OCI-LY7 (cell line): ENCODE measurements around the gene SNX20. TPM values are rescaled to one million over a fixed set of nuclear protein-coding genes. Genes with fewer than 3 reads are reported as not detected.

ENCODE experiments used
- BruUV-seq: library from RNA; stranded (reverse); fragments of 400-500 nt; replicated peaks from 2 replicates; lab custom pipeline; 2021; lab: Mats Ljungman, UMichigan
- CTCF ChIA-PET: fragments of 300-600 bp; sonication (Branson Sonifier 250); formaldehyde crosslinking; loops from one replicate; lab custom pipeline; 2022; ENCODE audit warnings: antibody characterized with exemption; ENCODE audit not compliant: unreplicated experiment; lab: Charles Lee
- POLR2A ChIA-PET: fragments of 300-600 bp; sonication (Branson Sonifier 250); formaldehyde crosslinking; loops from one replicate; lab custom pipeline; 2022; ENCODE audit warnings: antibody characterized with exemption; lab: Charles Lee
- DNase-seq: peaks from one replicate; pipeline ENCODE4 v3.0.0-alpha.2; 2015; ENCODE audit warnings: low spot score
- H2AFZ ChIP-seq: fragments of 200-600 bp; sonication (generic), shearing (Covaris generic); 2 replicates; pipeline ENCODE4 v1.6.1; 2014; ENCODE audit warnings: mild to moderate bottlenecking, antibody characterized with exemption, low read length, moderate library complexity
- H3K27ac ChIP-seq: fragments of 200-600 bp; sonication (generic); 2 replicates; pipeline ENCODE4 v1.5.1; 2014; ENCODE audit warnings: mixed run types, low read depth, mild to moderate bottlenecking, moderate library complexity, low read length, inconsistent platforms; ENCODE audit not compliant: poor library complexity, severe bottlenecking
- H3K36me3 ChIP-seq: fragments of 200-600 bp; sonication (generic); 2 replicates; pipeline ENCODE4 v1.6.1; 2014; ENCODE audit warnings: mild to moderate bottlenecking, antibody characterized with exemption, low read length, moderate library complexity, mixed read lengths; ENCODE audit not compliant: insufficient read depth
- H3K4me1 ChIP-seq: fragments of 200-600 bp; sonication (generic); 2 replicates; pipeline ENCODE4 v1.5.1; 2014; ENCODE audit warnings: mild to moderate bottlenecking, low read length; ENCODE audit not compliant: insufficient read depth, poor library complexity, severe bottlenecking
- H3K4me2 ChIP-seq: fragments of 200-600 bp; sonication (generic); 2 replicates; pipeline ENCODE4 v1.6.1; 2014; ENCODE audit warnings: mild to moderate bottlenecking, low read length
- H3K4me3 ChIP-seq: fragments of 200-600 bp; sonication (generic); 2 replicates; pipeline ENCODE4 v1.5.1; 2014; ENCODE audit warnings: mild to moderate bottlenecking, low read depth, low read length; ENCODE audit not compliant: poor library complexity, severe bottlenecking
- H3K79me2 ChIP-seq: fragments of 200-600 bp; sonication (generic); 2 replicates; pipeline ENCODE4 v1.6.1; 2016; ENCODE audit warnings: low read depth, mild to moderate bottlenecking, low read length, moderate library complexity, mixed read lengths; ENCODE audit not compliant: insufficient read depth
- H3K9me2 ChIP-seq: fragments of 200-600 bp; sonication (generic); 2 replicates; pipeline ENCODE4 v1.6.1; 2016; ENCODE audit warnings: mild to moderate bottlenecking, low read length, mixed read lengths; ENCODE audit not compliant: insufficient read depth
- H3K9me3 ChIP-seq: fragments of 200-600 bp; sonication (generic); 2 replicates; pipeline ENCODE4 v1.6.1; 2014; ENCODE audit warnings: mild to moderate bottlenecking, mixed run types, low read length, mixed read lengths
- H4K20me1 ChIP-seq: fragments of 200-600 bp; sonication (generic); 2 replicates; pipeline ENCODE4 v1.6.1; 2014; ENCODE audit warnings: mild to moderate bottlenecking, antibody characterized with exemption, low read length, moderate library complexity, mixed read lengths; ENCODE audit not compliant: insufficient read depth
- CTCF ChIP-seq: fragments of 200-600 bp; sonication (generic); conservative IDR thresholded peaks from 2 replicates; pipeline ENCODE4 v1.5.1; 2014; ENCODE audit warnings: mild to moderate bottlenecking, antibody characterized with exemption, low read length, moderate library complexity, mixed read lengths
- EZH2phosphoT487 ChIP-seq: fragments of 200-600 bp; sonication (generic); IDR thresholded peaks from 2 replicates; pipeline ENCODE4 v1.6.1; 2018; ENCODE audit warnings: low read depth, borderline replicate concordance, mild to moderate bottlenecking, mixed run types, antibody characterized with exemption, low read length, moderate library complexity, mixed read lengths
- intact Hi-C: fragments of 100-400 bp; cut with micrococcal nuclease; formaldehyde crosslinking; loops from one replicate; pipeline ENCODE4 v1.10.0; 2022; ENCODE audit not compliant: unreplicated experiment
- total RNA-seq, 2 experiments: library from RNA; depleted of rRNA in 1 of 2; stranded (reverse); fragments of >200 nt in 1 of 2; shearing (Covaris generic) in 1 of 2; gene quantifications; 2 replicates each; pipeline ENCODE4 v1.2.3, GENCODE V29; 2014 to 2022

The SNX20 gene
- total RNA-seq, 2 experiments from 2014 or later: 1.3 to 5.8 TPM

GRCh38 chr16:50718061-50718760, 37.1 kb upstream of the SNX20 start:
- Histone ChIP-seq H3K4me2 (no peak overlapping the region), H3K79me2 (no peaks in the 10 kb centered on the region), H3K27ac (no peak overlapping the region), H3K4me3 (no peak overlapping the region), H3K9me3 (no peaks in the 10 kb centered on the region), H3K36me3 (no peaks in the 10 kb centered on the region), H2AFZ (no peak overlapping the region), H4K20me1 (no peaks in the 10 kb centered on the region), H3K9me2 (no peaks in the 10 kb centered on the region), H3K4me1 (no peaks in the 10 kb centered on the region)
- TF ChIP-seq CTCF (no peak), EZH2phosphoT487 (no peak)
- CTCF ChIA-PET: no interaction called here
- POLR2A ChIA-PET: interaction anchor here (0.8 kb wide), 1 partner anchor 9 kb away, joined by 3 read pairs; no protein-coding TSS in a partner anchor
- DNase-seq: no peak
- intact Hi-C loops: no loop called here
- BruUV-seq: no TSS peak

- Histone ChIP-seq H3K79me2 (no peaks in the 10 kb centered on the region), H3K27ac (no peak overlapping the region), H3K4me1 (no peaks in the 10 kb centered on the region), H4K20me1 (no peaks in the 10 kb centered on the region), H3K4me2 (no peak overlapping the region), H3K4me3 (no peak overlapping the region), H3K36me3 (no peaks in the 10 kb centered on the region), H3K9me3 (no peaks in the 10 kb centered on the region), H3K9me2 (no peaks in the 10 kb centered on the region), H2AFZ (no peak overlapping the region)
- ChIA-PET CTCF (no interaction called here), POLR2A (interaction anchor here (0.5 kb wide), 1 partner anchor 265 kb away, joined by 3 read pairs; no protein-coding TSS in a partner anchor)
- intact Hi-C loops: no loop called here
- no TSS peak for BruUV-seq
- TF ChIP-seq EZH2phosphoT487 (no peak), CTCF (no peak)
- DNase-seq: no peak
These were observed 36.4 kb upstream of the SNX20 start for GRCh38 chr16:50717494-50717893.

- Histone ChIP-seq H4K20me1 (no peaks in the 10 kb centered on the region), H3K36me3 (no peaks in the 10 kb centered on the region), H3K4me1 (no peaks in the 10 kb centered on the region), H3K79me2 (no peaks in the 10 kb centered on the region), H3K4me3 (no peak overlapping the region), H3K27ac (no peak overlapping the region), H3K9me2 (no peaks in the 10 kb centered on the region), H2AFZ (no peak overlapping the region), H3K9me3 (no peaks in the 10 kb centered on the region), H3K4me2 (no peak overlapping the region)
- BruUV-seq: no TSS peak
- intact Hi-C loops: no loop called here
- DNase-seq: no peak
- ChIA-PET POLR2A (interaction anchor here (0.5 kb wide), 1 partner anchor 265 kb away, joined by 3 read pairs; no protein-coding TSS in a partner anchor), CTCF (no interaction called here)
- TF ChIP-seq CTCF (no peak), EZH2phosphoT487 (no peak)
These were observed 36.0 kb upstream of the SNX20 start for GRCh38 chr16:50717091-50717490.
